Fibroblast of the aortic adventitia (primary cell): Measurements from ENCODE around the gene CCM2. TPM values are rescaled to one million over a fixed set of nuclear protein-coding genes. Genes with fewer than 3 reads are reported as not detected.

ENCODE experiments used
- DNase-seq: peaks from one replicate; pipeline ENCODE4 v3.0.0-alpha.2; 2010; ENCODE audit warnings: low read depth
- H3K4me3 ChIP-seq: 2 replicates; pipeline ENCODE4 v1.5.1; 2011; ENCODE audit warnings: low read depth, mild to moderate bottlenecking, control low read depth, low read length, moderate library complexity
- total RNA-seq: library from RNA; depleted of rRNA; stranded (reverse); fragments of >200 nt; gene quantifications from 2 replicates; pipeline ENCODE4 v1.2.3, GENCODE V29; 2012; ENCODE audit warnings: low replicate concordance
- TF ChIP-seq, protein P1 (sequence below): IDR thresholded peaks from 2 replicates; pipeline ENCODE4 v1.5.1; 2011; ENCODE audit warnings: mild to moderate bottlenecking, low read length, control low read depth, inconsistent platforms; ENCODE audit not compliant: insufficient read depth

CCM2 gene
- total RNA-seq, 1 donor: 42.9 TPM

DNA sequence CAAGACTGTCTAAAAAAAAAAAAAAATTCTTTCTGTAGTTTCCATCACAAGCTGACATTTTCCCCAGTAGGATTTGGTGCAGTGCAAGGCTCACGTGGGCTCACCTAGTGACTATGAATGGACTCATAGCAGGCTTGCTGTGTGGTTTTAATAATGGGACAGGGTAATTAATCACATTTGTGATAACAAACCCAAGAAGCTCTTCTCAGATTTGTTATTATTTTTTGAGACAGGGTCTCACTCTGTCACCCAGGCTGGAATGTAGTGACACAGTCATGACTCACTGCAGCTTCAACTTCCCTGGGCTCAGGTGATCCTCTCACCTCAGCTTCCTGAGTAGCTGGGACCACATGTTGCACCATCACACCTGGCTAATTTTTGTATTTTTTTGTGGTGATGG lies 48.7 kb downstream of the CCM2 start:
- TF ChIP-seq, protein P1, sequence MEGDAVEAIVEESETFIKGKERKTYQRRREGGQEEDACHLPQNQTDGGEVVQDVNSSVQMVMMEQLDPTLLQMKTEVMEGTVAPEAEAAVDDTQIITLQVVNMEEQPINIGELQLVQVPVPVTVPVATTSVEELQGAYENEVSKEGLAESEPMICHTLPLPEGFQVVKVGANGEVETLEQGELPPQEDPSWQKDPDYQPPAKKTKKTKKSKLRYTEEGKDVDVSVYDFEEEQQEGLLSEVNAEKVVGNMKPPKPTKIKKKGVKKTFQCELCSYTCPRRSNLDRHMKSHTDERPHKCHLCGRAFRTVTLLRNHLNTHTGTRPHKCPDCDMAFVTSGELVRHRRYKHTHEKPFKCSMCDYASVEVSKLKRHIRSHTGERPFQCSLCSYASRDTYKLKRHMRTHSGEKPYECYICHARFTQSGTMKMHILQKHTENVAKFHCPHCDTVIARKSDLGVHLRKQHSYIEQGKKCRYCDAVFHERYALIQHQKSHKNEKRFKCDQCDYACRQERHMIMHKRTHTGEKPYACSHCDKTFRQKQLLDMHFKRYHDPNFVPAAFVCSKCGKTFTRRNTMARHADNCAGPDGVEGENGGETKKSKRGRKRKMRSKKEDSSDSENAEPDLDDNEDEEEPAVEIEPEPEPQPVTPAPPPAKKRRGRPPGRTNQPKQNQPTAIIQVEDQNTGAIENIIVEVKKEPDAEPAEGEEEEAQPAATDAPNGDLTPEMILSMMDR: no peak
- H3K4me3 ChIP-seq: no peak overlapping the region
- DNase-seq: no peak

DNA sequence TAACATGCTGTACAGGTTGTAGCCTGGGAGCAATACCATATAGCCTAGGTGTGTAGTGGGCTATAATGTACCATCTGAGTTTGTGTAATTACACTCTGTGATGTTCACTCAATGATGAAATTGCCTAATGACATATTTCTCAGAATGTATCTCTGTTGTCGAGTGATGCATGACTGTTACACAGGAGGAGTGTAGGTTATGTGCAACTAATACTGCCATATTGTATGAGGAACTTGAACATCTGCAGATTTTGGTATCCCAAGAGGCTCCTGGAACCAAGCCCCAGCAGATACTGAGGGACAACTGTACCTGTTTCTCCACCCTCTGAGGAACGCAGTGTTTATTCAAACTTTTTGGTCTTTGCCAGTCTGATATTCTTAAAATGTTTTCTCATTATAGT lies 50.2 kb downstream of the CCM2 start:
- H3K4me3 ChIP-seq: no peak overlapping the region
- TF ChIP-seq, protein P1: no peak
- DNase-seq: no peak

DNA sequence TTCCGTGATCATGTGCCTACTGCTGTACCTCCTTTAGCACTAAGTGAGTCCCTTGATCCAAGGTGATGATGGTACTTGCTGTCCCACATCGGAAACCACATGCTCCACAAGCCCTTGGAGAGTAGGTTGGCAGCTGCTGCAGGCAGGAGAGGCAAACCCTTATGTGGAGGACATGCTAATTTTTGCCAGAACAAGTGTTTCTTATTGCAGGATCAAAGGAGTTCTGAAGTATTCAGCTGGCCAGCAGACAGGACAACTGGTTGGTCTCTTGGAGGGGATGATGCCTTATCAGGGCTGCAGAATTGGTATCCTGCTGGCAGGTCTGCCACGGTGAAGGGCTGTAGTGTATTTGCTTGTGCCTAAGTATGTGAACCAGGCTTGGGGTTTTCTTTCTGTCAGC lies 52.0 kb downstream of the CCM2 start:
- DNase-seq: no peak
- no peak overlapping the region for H3K4me3 ChIP-seq
- TF ChIP-seq, protein P1: no peak

DNA sequence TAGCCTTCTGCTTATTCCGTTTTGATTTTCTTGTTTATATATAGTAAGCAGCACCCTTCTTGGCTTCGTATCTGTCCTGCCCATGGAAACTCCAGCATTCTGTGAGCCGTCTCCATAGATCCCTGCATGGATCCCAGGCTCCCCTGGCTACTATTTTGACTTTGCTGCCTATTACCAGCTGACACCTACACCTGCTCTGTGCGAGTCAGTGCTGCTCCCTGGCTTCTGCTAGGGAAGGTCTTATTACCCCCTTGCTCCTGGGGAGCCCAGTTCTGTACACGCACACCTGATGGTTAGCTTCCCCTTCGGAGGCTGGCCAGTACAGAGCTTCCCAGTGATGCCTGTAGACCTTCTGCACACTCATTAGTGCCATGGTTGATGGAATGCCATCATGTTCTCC lies 53.4 kb downstream of the CCM2 start:
- DNase-seq: no peak
- TF ChIP-seq, protein P1: no peak

DNA sequence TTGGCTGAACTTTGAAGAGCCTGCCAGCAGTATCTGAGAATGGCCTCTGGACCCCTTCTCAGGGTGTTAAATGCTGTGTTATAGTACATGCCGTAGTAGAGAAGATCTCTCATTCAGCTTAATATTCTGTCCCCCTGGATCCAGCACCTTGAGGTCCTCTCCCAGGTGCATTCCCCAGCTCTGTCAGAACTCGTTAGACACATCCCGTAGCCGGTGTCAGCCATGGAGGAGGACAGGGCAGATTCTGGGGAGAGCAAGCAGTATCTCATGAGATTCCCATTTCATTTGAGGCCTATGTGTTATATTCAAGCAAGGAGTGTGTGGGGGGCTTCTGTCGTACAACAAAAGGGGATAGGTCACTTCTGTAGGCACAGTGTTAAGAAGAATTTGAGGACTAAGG lies 53.9 kb downstream of the CCM2 start:
- H3K4me3 ChIP-seq: no peak overlapping the region
- DNase-seq: no peak
- TF ChIP-seq, protein P1: no peak

More for the DNA sequence above, 53.4 kb downstream of the CCM2 start:
- no peak overlapping the region for H3K4me3 ChIP-seq

DNA sequence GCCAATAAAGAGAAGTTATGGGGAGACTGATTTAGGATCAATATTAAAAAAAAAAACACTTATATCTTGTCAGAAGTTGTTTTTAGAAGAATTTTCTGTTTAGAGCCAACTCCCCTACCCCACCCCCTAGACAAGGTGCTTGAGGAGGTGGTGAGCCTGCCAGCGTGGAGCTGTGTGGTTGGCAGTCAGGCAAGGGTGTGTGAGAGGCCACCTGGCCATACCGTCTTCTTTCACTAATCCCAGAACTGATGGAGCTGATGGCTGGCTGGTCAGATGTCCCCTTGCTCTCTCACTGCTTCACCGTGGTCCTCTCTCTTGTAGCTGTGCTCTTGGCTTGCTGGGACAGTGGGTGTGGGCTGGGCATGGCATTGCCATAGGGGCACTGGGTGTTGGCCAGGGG lies 54.4 kb downstream of the CCM2 start:
- no peak overlapping the region for H3K4me3 ChIP-seq
- DNase-seq: no peak
- TF ChIP-seq, protein P1: no peak

DNA sequence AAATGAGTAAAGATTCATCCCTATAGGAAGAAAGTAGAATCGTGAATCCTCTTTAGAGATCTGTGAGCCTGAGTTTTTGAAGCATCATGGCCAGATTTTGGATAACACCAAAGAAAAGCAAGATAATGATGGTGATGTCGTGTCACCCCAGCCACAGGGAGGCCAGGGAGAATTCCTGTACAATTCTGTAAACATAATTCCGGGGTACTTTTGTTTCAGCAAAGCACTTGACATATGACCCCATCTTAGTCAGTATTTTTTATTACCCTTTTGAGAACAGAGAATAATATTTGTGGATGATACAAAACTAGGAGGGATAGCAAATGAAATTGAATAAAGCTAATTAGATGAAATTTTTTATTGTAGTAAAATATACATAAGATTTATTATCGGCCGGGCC lies 55.0 kb downstream of the CCM2 start:
- DNase-seq: no peak
- TF ChIP-seq, protein P1: no peak

More for the DNA sequence above, 55.0 kb downstream of the CCM2 start:
- no peak overlapping the region for H3K4me3 ChIP-seq
